Activated CD4-positive, alpha-beta memory T cell treated with anti-CD3 and anti-CD28 coated beads for 36 hours (primary cell): Measurements from ENCODE around the gene EIF2B4. TPM values are rescaled to one million over a fixed set of nuclear protein-coding genes. Genes with fewer than 3 reads are reported as not detected.
"Not testable (repeated sequence)": the region's sequence is repeated elsewhere in the genome, so short reads cannot be mapped to it uniquely, and the experiment has no call there.

Experiments
- CTCF ChIA-PET: fragments of 350-600 bp; sonication (Branson Sonifier 250); formaldehyde crosslinking; loops from one replicate; lab custom pipeline; 2021; ENCODE audit warnings: antibody characterized with exemption, inconsistent platforms; lab: Charles Lee
- POLR2A ChIA-PET: fragments of 350-600 bp; sonication (Branson Sonifier 250); formaldehyde crosslinking; loops from one replicate; lab custom pipeline; 2021; ENCODE audit warnings: antibody characterized with exemption; lab: Charles Lee
- DNase-seq: peaks from one replicate; pipeline ENCODE4 v3.0.0-alpha.2; 2020
- H3K27ac Mint-ChIP-seq: one replicate; pipeline ENCODE4 v1.8.0; 2021; ENCODE audit warnings: mixed read lengths
- H3K27me3 Mint-ChIP-seq: one replicate; pipeline ENCODE4 v1.8.0; 2021; ENCODE audit warnings: mixed read lengths
- H3K36me3 Mint-ChIP-seq: one replicate; pipeline ENCODE4 v1.8.0; 2021; ENCODE audit warnings: mixed read lengths
- H3K4me1 Mint-ChIP-seq: one replicate; pipeline ENCODE4 v1.8.0; 2021; ENCODE audit warnings: low read depth, mixed read lengths
- H3K4me3 Mint-ChIP-seq: one replicate; pipeline ENCODE4 v1.8.0; 2021; ENCODE audit warnings: mild to moderate bottlenecking, mixed read lengths
- H3K9me3 Mint-ChIP-seq: one replicate; pipeline ENCODE4 v1.8.0; 2021; ENCODE audit warnings: mixed read lengths
- intact Hi-C: fragments of 100-400 bp; cut with micrococcal nuclease; formaldehyde crosslinking; loops from one replicate; pipeline ENCODE4 v1.15.1; 2023
- total RNA-seq, 2 experiments: library from RNA; stranded (reverse); gene quantifications; one replicate each; pipeline ENCODE4 v1.2.3, GENCODE V29; 2021

Gene EIF2B4
- total RNA-seq, 2 experiments from 2014 or later, result 34.6 to 36.5 TPM

DNA sequence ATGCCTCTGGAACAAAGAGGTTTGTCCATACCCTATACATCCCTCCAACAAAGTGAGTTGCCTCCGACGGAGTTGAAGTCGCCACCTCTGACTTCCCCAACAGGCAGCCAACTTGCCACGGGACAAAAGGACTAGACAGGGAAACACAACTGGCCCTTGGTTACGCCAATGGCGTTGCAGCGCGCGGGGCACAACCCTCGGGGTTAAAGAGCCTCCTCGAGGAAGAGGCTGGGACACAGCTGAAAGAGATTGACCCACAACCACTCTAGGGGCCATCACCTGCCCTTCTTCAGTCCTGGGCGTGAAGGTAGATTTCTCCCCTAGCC lies 14.1 kb downstream of the EIF2B4 start:
- CTCF ChIA-PET, result interaction anchor here (1.4 to 1.6 kb wide), 3 partner anchors 13 to 74 kb away, joined by 4 to 6 read pairs (median 4); partner anchors contain the start of genes EIF2B4 and SNX17
- Mint-ChIP-seq H3K9me3 (no peaks in the 10 kb centered on the region), H3K4me1 (peaks cover 52% of the 10 kb centered on the region), H3K27ac (peak overlapping the region; percentile 99), H3K27me3 (no peaks in the 10 kb centered on the region), H3K36me3 (peaks cover 11% of the 10 kb centered on the region), H3K4me3 (peak overlapping the region; percentile 98)
- no peak for DNase-seq
- POLR2A ChIA-PET, result interaction anchor here (0.9 to 2.9 kb wide), 7 partner anchors 14 to 306 kb away, joined by 3 to 27 read pairs (median 6); partner anchors contain the start of genes EIF2B4, MPV17, NRBP1 and PPM1G
- intact Hi-C loops, result loop anchor here (1.0 to 2.0 kb wide), 8 partner anchors 14 to 283 kb away; partner anchors contain the start of genes ATRAID, EIF2B4, IFT172 and MPV17

DNA sequence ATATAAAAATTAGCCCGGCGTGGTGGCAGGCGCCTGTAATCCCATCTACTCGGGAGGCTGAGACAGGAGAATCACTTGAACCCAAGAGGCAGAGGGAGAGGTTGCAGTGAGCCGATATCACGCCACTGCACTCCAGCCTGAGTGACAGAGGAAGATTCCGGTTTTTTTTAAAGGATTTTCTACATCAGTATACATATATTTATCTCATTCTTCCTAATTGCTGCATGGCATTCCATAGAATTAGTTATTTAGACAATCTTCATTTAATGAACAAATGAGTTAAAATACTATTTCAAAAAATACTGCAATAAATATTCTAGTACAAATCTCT lies 15.6 kb downstream of the EIF2B4 start:
- no peak for DNase-seq
- ChIA-PET POLR2A (interaction anchor here (1.1 kb wide), 1 partner anchor 31 kb away, joined by 3 read pairs; the partner anchor contains the start of gene MPV17), CTCF (interaction anchor here (1.8 kb wide), 1 partner anchor 15 kb away, joined by 5 read pairs; no protein-coding TSS in a partner anchor)
- H3K27me3 Mint-ChIP-seq, result no peaks in the 10 kb centered on the region
- intact Hi-C loops, result no loop called here
- peaks cover 55% of the 10 kb centered on the region for H3K4me1 Mint-ChIP-seq
- peaks cover 11% of the 10 kb centered on the region for H3K36me3 Mint-ChIP-seq
- no peak overlapping the region for H3K4me3 Mint-ChIP-seq
- no peaks in the 10 kb centered on the region for H3K9me3 Mint-ChIP-seq
- no peak overlapping the region for H3K27ac Mint-ChIP-seq

DNA sequence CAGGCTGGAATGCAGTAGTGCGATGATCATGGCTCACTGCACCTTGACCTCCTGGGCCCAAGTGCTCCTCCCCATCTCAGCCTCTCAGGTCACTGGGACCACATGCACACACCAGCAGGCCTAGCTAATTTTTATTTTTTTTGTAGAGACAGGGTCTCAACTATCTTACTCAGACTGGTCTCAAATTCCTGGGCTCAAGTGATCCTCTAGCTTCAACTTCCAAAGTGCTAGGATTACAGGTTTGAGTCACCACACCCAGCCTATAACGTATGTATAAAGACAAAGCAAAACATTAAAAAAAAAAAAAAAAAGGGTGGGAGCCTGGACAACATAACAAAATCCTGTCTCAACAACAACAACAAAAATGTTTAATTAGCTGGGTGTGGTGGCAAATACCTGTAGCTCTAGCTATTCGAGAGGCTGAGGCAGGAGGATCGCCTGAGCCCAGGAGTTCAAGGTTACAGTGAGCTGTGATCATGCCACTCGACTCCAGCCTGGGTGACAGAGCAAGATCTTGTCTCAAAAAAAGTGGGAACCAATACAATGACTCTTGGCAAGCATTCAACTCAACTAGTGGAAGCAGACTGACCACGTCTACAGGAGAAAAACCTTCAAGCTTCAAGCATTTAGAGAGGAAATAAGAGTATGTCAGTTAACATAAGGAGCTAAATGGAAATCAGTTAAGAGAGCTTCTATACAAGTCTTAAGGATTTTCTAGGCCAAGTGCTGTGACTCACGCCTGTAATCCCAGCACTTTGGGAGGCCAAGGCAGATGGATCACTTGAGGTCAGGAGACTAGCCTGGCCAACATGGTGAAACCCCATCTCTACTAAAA lies 16.2 kb downstream of the EIF2B4 start:
- Mint-ChIP-seq H3K27ac (peak overlapping the region; percentile 5), H3K4me1 (peaks cover 57% of the 10 kb centered on the region), H3K27me3 (no peaks in the 10 kb centered on the region), H3K36me3 (peaks cover 13% of the 10 kb centered on the region), H3K4me3 (no peak overlapping the region), H3K9me3 (no peaks in the 10 kb centered on the region)
- intact Hi-C loops, result no loop called here
- DNase-seq, result no peak
- ChIA-PET POLR2A (interaction anchor here (0.6 to 1.2 kb wide), 3 partner anchors 18 to 190 kb away, joined by 3 to 4 read pairs (median 3); partner anchors contain the start of gene MPV17), CTCF (interaction anchor here (1.1 to 1.8 kb wide), 3 partner anchors 15 to 330 kb away, joined by 3 to 5 read pairs (median 4); no protein-coding TSS in a partner anchor)

DNA sequence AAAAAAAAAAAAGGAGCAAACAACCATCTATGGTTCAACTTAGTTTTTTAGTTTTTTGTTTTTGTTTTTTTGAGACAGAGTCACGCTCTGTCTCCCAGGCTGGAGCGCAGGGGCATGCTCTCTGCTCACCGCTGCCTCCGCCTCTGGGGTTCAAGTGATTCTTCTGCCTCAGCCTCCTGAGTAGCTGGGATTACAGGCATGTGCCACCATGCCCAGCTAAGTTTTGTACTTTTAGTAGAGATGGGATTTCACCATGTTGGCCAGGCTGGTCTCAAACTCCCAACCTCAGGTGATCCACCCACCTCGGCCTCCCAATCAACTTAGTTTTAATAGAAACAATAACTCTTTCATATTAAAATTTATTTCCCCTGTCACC lies 16.8 kb downstream of the EIF2B4 start:
- H3K27me3 Mint-ChIP-seq, H3K9me3 Mint-ChIP-seq, H3K4me3 Mint-ChIP-seq, DNase-seq, intact Hi-C loops, H3K36me3 Mint-ChIP-seq: not testable (repeated sequence)
- CTCF ChIA-PET, result interaction anchor here (0.7 to 1.8 kb wide), 4 partner anchors 16 to 330 kb away, joined by 3 to 5 read pairs (median 4); no protein-coding TSS in a partner anchor
- Mint-ChIP-seq H3K4me1 (peaks cover 54% of the 10 kb centered on the region), H3K27ac (peak overlapping the region; percentile 5)
- POLR2A ChIA-PET, result interaction anchor here (0.6 to 1.2 kb wide), 2 partner anchors 18 to 189 kb away, joined by 3 to 4 read pairs; no protein-coding TSS in a partner anchor

DNA sequence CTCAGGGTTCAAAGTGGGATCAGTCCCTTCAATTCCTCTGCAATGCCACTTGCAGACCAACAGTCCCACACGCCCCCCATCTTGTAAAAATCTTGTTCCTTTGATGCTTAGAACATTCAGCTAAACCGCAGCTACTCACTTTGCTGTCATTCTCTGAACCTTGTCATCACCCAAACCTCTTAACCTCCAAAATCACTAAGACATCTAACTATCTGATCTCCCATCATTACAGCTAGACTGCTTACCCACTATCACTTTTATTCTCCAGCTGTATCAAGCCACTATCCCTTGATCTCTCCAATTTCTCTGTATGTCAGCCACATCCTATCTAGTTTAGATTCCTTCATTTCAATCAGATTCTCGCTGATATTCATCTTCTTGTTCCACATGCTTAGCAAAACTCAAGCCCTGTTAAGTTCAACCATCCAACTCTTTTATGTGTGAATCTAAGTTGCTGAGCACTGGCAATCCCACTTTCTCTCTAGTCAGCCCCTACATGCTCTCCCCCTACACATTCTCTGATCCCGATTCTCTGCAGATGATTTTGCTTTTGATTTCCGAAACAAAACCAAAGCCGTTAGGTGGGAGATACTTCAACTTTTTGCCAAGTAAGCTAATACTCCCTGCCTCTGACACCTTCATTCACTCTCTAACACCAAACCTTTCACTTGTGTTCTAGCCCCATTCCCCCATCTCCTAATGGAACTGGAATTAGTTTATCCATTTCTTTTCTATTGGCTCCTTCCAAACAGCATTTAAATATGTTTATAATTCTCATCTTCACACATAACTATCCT lies 18.1 kb downstream of the EIF2B4 start:
- Mint-ChIP-seq H3K27ac (peak overlapping the region; percentile 4), H3K36me3 (peaks cover 8% of the 10 kb centered on the region), H3K27me3 (no peaks in the 10 kb centered on the region), H3K4me1 (peaks cover 50% of the 10 kb centered on the region), H3K9me3 (no peaks in the 10 kb centered on the region), H3K4me3 (no peak overlapping the region)
- ChIA-PET POLR2A (interaction anchor here (1.2 to 1.5 kb wide), 2 partner anchors 17 to 19 kb away, joined by 4 to 5 read pairs; partner anchors contain the start of gene SNX17), CTCF (interaction anchor here (0.7 to 1.5 kb wide), 5 partner anchors 17 to 331 kb away, joined by 3 to 8 read pairs (median 3); no protein-coding TSS in a partner anchor)
- no peak for DNase-seq
- intact Hi-C loops, result no loop called here

DNA sequence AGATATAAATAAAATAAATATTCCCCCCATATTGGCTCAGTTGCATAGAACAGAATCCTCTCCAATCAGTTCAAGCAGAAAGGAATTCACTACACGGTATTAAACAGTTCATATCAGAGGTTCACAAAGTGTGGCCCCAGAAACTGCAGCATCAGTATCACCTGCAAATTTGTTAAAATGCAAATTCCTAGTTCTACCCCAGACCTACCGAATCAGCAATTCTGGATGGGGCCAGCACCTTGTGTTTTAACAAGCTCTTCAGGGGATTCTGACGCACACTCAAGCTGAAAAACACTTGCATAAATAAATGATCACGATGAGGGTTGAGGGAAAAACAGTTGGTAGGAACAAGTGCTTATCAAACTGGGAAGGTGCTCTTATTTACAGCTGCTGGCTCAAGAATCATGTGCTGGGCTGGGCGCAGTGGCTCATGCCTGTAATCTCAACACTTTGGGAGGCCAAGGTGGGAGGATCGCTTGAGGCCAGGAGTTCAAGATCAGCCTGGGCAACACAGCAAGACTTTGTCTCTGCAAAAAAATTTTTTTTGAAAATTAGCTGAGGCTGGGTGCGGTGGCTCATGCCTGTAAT lies 19.9 kb downstream of the EIF2B4 start:
- Mint-ChIP-seq H3K27me3 (no peaks in the 10 kb centered on the region), H3K27ac (no peak overlapping the region), H3K4me1 (peaks cover 42% of the 10 kb centered on the region), H3K9me3 (no peaks in the 10 kb centered on the region), H3K36me3 (peaks cover 2% of the 10 kb centered on the region), H3K4me3 (no peak overlapping the region)
- POLR2A ChIA-PET, result interaction anchor here (0.9 to 1.1 kb wide), 2 partner anchors 19 to 58 kb away, joined by 3 read pairs; partner anchors contain the start of gene EIF2B4
- intact Hi-C loops, result no loop called here
- CTCF ChIA-PET, result interaction anchor here (0.8 to 1.6 kb wide), 4 partner anchors 17 to 504 kb away, joined by 3 to 5 read pairs (median 4); no protein-coding TSS in a partner anchor
- DNase-seq, result no peak

DNA sequence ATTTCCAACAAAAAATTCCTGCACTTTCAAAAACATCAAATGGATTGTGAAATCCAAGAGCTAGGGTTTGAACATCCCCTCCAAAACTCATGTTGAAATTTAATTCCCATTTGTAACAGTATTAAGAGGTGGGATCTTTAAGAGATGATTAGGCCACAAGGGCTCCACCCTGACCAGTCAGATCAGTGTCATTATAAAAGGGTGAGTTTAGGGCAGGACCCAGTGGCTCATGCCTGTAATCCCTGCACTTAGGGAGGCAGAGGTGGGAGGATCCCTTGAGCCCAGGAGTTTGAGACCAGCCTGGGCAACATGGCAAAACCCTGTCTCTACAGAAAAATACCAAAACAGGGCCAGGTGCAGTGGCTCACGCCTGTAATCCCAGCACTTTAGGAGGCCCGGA lies 22.5 kb downstream of the EIF2B4 start:
- ChIA-PET CTCF (no interaction called here), POLR2A (interaction anchor here (1.4 kb wide), 1 partner anchor 9 kb away, joined by 3 read pairs; no protein-coding TSS in a partner anchor)
- Mint-ChIP-seq H3K27me3 (no peaks in the 10 kb centered on the region), H3K36me3 (peaks cover 7% of the 10 kb centered on the region), H3K27ac (no peak overlapping the region), H3K9me3 (no peaks in the 10 kb centered on the region), H3K4me3 (no peak overlapping the region), H3K4me1 (peaks cover 26% of the 10 kb centered on the region)
- no peak for DNase-seq
- intact Hi-C loops, result no loop called here

DNA sequence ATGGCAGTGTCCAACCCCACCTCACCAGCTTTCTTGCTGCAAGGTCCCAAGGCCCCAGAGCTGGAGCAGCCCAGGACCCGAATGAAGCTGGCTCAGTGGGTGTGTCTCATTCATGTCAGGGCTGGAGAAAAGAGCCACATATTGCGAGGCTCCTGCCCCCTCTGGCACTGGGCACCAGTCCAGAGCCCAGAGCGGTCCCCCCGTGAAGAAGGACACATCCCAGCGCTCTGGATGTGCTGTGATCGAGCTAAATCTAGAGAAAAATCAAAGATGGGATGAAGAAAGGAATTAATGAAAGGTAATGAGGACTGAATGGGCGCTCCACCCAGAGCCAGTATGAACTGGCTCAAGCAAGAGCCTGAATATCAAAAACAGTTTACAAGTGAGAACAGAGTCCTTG lies 34.0 kb downstream of the EIF2B4 start:
- no peaks in the 10 kb centered on the region for H3K9me3 Mint-ChIP-seq
- no peak for DNase-seq
- intact Hi-C loops, result no loop called here
- no peaks in the 10 kb centered on the region for H3K4me1 Mint-ChIP-seq
- peaks cover 17% of the 10 kb centered on the region for H3K36me3 Mint-ChIP-seq
- H3K4me3 Mint-ChIP-seq, result no peak overlapping the region
- H3K27me3 Mint-ChIP-seq, result no peaks in the 10 kb centered on the region
- ChIA-PET CTCF (interaction anchor here (2.3 kb wide), 1 partner anchor 33 kb away, joined by 8 read pairs; no protein-coding TSS in a partner anchor), POLR2A (no interaction called here)
- no peak overlapping the region for H3K27ac Mint-ChIP-seq

DNA sequence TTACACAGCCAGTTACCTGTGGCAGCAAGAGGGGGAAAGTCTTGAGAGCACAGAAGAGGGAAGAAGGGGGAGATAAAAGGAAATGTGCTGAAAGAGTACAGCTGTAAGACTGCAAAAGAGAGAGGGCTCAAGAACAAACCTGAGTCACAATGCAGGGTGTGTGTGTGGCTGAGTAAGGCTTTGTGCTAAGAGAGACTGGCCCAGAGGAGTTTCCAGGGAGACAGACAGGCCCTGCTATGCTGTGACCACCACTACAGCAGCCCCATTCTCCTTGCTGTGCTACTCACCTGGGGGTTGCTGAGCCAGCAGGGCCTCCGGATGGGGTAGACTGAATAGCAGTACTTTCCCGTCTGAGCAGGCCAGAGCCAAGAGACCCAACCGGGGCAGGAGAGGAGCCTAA lies 34.8 kb downstream of the EIF2B4 start:
- Mint-ChIP-seq H3K36me3 (peaks cover 13% of the 10 kb centered on the region), H3K4me1 (no peaks in the 10 kb centered on the region), H3K9me3 (no peaks in the 10 kb centered on the region), H3K27ac (no peak overlapping the region), H3K27me3 (no peaks in the 10 kb centered on the region), H3K4me3 (no peak overlapping the region)
- ChIA-PET POLR2A (no interaction called here), CTCF (no interaction called here)
- DNase-seq, result no peak
- intact Hi-C loops, result no loop called here

DNA sequence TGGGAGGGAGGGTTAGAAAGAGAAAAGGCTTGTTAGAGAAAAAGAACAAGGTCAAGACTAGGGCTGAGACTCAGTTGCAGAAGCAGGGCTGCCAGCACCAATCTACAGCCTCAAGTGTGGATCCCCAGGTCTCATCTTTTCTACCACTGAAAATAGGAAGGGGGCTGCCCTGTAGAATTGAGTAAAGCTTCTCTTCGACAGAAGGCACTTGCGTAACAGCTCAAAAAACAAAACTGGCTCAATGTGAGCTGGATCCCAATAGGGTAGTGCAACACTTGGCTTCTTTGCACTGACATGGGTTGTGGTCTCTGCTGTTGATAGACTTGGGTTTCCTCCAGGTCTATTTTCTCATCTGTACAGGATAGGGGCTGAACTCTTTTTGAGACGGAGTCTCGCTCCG lies 45.4 kb downstream of the EIF2B4 start:
- Mint-ChIP-seq H3K4me1 (peaks cover 18% of the 10 kb centered on the region), H3K4me3 (no peak overlapping the region), H3K36me3 (peaks cover 23% of the 10 kb centered on the region), H3K27ac (no peak overlapping the region), H3K27me3 (no peaks in the 10 kb centered on the region), H3K9me3 (no peaks in the 10 kb centered on the region)
- ChIA-PET POLR2A (no interaction called here), CTCF (no interaction called here)
- no peak for DNase-seq
- intact Hi-C loops, result no loop called here
